MM.1S (cell line): ENCODE measurements around the gene ERG.

Experiments
- EZH2 ChIP-seq: fragments of 300-600 bp; sonication (generic); optimal IDR thresholded peaks from 2 replicates; pipeline ENCODE3; 2017; ENCODE audit warnings: low read depth, mild to moderate bottlenecking, antibody characterized with exemption, low read length, mixed read lengths
- TF ChIP-seq, protein P1 (sequence below): fragments of 300-600 bp; sonication (generic); IDR thresholded peaks from 2 replicates; pipeline ENCODE4 v1.5.1; 2016; ENCODE audit warnings: antibody characterized with exemption, low read length, mixed read lengths

DNA sequence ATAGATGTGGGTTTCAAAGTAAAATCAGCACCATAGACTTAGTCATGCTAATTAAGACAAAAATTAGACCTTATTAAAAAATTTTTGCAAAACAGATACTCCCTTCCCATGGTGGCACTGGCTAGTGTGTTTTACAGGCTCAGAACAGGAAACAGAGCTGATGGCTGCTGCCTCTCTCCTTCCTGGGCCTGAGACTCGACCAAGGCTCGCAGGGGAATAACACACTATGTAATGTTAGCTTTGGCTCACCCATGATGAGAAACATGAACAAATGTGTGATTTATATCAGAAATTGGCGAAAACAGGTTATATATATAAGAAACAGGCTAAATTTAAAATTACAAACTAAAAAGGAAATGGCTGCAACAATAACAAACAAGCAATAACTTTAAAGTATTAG, 50.7 kb downstream of the ERG start:
- TF ChIP-seq, protein P1, sequence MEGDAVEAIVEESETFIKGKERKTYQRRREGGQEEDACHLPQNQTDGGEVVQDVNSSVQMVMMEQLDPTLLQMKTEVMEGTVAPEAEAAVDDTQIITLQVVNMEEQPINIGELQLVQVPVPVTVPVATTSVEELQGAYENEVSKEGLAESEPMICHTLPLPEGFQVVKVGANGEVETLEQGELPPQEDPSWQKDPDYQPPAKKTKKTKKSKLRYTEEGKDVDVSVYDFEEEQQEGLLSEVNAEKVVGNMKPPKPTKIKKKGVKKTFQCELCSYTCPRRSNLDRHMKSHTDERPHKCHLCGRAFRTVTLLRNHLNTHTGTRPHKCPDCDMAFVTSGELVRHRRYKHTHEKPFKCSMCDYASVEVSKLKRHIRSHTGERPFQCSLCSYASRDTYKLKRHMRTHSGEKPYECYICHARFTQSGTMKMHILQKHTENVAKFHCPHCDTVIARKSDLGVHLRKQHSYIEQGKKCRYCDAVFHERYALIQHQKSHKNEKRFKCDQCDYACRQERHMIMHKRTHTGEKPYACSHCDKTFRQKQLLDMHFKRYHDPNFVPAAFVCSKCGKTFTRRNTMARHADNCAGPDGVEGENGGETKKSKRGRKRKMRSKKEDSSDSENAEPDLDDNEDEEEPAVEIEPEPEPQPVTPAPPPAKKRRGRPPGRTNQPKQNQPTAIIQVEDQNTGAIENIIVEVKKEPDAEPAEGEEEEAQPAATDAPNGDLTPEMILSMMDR = no peak
- no peak for TF ChIP-seq EZH2
